Stomach smooth muscle (tissue), 2 donors: ENCODE results near the gene RPL12.
A peak's percentile ranks its signal among the peaks of the same experiment; 100 is the strongest.

Source experiments
- H3K27ac ChIP-seq: one replicate; pipeline ENCODE4 v1.7.0; 2013; ENCODE audit warnings: mild to moderate bottlenecking, low read length, inconsistent platforms
- H3K27me3 ChIP-seq, 2 donors: one replicate each; pipeline ENCODE4 v1.7.0; 2013; ENCODE audit warnings: low read length in 2 of 2; ENCODE audit not compliant: insufficient read depth in 2 of 2, control insufficient read depth in 1 of 2
- H3K36me3 ChIP-seq, 2 donors: one replicate each; pipeline ENCODE4 v1.7.0; 2013; ENCODE audit warnings: low read length in 2 of 2; ENCODE audit not compliant: control insufficient read depth in 2 of 2, insufficient read depth in 2 of 2
- H3K4me1 ChIP-seq: one replicate; pipeline ENCODE4 v1.7.0; 2013; ENCODE audit warnings: low read length; ENCODE audit not compliant: control insufficient read depth, insufficient read depth
- H3K4me3 ChIP-seq, 2 donors: one replicate each; pipeline ENCODE4 v1.7.0; 2013; ENCODE audit warnings: low read length in 2 of 2
- H3K9ac ChIP-seq, 2 donors: one replicate each; pipeline ENCODE4 v1.7.0; 2013; ENCODE audit warnings: low read length in 2 of 2, mild to moderate bottlenecking in 1 of 2
- H3K9me3 ChIP-seq, 2 donors: one replicate each; pipeline ENCODE4 v1.7.0; 2013; ENCODE audit warnings: low read length in 2 of 2; ENCODE audit not compliant: control insufficient read depth in 2 of 2
- donor health status: healthy.
- donor health status: Pancreatic carcinoma.

The RPL12 gene

DNA sequence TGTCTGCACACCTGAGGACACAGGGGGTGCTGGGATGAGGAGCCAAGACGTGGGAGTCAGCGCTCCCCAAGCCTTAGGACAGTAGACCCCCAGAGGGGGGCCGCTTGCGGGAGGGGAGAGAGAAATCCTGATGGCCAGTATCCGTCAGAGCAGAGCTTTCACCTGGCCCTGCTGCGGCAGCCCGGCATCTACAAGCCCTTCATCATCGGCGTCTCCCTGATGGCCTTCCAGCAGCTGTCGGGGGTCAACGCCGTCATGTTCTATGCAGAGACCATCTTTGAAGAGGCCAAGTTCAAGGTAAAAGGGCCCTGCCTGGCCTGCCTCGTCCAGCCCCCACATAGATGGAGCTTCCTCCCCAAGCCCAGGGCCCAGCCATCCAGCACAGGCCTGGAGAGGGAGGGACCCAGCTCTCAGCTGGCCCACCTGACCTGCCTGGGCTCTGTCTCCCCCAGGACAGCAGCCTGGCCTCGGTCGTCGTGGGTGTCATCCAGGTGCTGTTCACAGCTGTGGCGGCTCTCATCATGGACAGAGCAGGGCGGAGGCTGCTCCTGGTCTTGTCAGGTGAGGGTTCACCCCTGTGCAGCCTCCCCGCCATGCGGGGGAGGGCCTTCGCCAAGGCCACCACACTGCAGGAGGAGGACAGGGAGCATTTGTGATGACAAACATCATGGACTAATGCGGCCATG is 47.6 kb downstream of the RPL12 start:
- Histone ChIP-seq H3K9ac (no peak overlapping the region), H3K4me1 (peaks cover 12% of the 10 kb centered on the region), H3K4me3 (no peak overlapping the region), H3K9me3 (no peaks in the 10 kb centered on the region), H3K27ac (no peak overlapping the region), H3K27me3 (no peaks in the 10 kb centered on the region), H3K36me3 (peaks cover 34 to 45% of the 10 kb centered on the region in 2 donors)

DNA sequence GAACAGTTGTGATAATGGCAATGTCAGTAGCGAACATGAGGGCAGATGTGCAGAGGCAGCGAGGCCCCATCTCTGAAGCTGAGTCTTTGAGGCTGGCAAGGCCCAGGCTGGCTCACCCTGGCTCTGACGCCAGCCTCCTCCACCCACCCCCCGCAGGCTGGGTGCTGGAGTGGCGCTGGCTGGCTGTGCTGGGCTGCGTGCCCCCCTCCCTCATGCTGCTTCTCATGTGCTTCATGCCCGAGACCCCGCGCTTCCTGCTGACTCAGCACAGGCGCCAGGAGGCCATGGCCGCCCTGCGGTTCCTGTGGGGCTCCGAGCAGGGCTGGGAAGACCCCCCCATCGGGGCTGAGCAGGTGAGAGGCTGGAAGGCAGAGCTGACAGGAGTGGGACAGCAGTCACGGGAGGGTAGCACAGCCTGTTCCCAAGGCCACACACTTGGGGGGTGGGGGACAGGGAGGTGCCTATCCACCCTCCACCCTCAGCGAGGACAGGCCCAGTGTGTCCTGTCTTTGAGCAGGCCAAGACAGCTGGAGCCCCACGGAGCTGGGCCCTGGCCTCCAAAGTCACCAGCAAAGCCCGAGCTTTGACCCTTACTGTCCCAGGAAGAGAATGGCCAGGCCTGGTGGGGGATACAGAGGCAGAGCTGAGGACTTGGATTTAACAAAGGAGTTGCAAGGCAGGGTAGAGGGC is 48.7 kb downstream of the RPL12 start:
- Histone ChIP-seq H3K27me3 (no peaks in the 10 kb centered on the region), H3K9ac (no peak overlapping the region), H3K27ac (no peak overlapping the region), H3K36me3 (peaks cover 29 to 45% of the 10 kb centered on the region in 2 donors), H3K4me3 (no peak overlapping the region), H3K9me3 (no peaks in the 10 kb centered on the region), H3K4me1 (peaks cover 21% of the 10 kb centered on the region)

DNA sequence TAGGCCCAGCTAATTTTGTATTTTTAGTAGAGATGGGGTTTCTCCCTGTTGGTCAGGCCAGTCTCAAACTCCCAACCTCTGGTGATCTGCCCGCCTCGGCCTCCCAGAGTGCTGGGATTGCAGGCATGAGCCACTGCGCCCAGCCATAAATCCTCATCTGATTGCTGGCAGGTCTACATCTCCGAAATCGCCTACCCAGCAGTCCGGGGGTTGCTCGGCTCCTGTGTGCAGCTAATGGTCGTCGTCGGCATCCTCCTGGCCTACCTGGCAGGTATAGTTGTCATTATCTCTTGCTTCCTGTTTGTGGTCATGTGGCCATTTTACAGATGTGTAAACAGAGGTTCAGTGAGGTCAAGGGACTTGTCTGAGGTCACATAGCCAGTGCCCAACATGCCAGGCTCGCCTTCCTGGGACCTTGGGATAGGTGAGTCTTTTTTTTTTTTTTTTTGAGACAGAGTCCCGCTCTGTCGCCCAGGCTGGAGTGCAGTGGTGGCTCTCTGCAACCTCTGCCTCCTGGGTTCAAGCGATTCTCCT is 51.4 kb downstream of the RPL12 start:
- no peak overlapping the region for H3K9ac ChIP-seq
- no peak overlapping the region for H3K27ac ChIP-seq
- H3K9me3 ChIP-seq: no peaks in the 10 kb centered on the region
- H3K4me1 ChIP-seq: peaks cover 21% of the 10 kb centered on the region
- H3K4me3 ChIP-seq: no peak overlapping the region
- H3K36me3 ChIP-seq: peaks cover 11 to 27% of the 10 kb centered on the region in 2 donors
- no peaks in the 10 kb centered on the region for H3K27me3 ChIP-seq

DNA sequence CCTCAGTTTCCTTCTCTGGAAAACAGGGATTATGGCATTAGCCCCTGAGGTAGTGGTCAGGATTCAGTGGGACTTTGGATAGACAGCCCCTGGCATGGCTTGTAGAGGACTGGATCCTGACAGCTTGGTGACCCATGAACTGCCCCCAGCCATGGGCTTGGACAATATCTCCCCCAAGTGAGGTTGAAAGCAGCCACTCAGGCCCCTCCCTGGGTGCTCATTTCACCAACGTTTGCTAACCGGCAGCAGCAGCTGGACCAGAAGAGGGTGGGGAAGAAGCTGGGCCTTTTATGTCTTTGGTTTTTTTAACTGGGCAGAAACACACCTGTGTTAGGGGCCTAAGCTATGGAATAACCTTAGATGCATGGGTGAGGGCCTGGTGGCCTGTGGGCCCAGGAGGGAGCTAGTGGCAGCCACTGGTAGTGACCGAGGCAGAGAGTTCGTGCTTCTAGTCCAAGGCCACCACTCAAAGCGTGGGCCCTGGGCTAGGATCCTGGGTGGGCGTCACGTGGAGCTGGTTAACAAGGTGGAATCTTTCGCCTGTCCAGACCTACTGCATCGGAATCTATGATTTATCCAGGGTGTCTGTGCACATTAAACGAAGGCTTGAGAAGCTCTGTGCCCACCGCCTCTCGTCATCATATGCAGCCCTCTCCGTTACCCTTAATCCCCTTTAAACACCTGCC is 52.3 kb downstream of the RPL12 start:
- peak overlapping the region; percentile 74 to 85 for H3K4me3 ChIP-seq
- no peaks in the 10 kb centered on the region for H3K27me3 ChIP-seq
- H3K9me3 ChIP-seq: no peaks in the 10 kb centered on the region
- peak overlapping the region; percentile 68 to 73 for H3K9ac ChIP-seq
- peaks cover 21% of the 10 kb centered on the region for H3K4me1 ChIP-seq
- no peak overlapping the region for H3K27ac ChIP-seq
- peaks cover 6 to 19% of the 10 kb centered on the region in 2 donors for H3K36me3 ChIP-seq

DNA sequence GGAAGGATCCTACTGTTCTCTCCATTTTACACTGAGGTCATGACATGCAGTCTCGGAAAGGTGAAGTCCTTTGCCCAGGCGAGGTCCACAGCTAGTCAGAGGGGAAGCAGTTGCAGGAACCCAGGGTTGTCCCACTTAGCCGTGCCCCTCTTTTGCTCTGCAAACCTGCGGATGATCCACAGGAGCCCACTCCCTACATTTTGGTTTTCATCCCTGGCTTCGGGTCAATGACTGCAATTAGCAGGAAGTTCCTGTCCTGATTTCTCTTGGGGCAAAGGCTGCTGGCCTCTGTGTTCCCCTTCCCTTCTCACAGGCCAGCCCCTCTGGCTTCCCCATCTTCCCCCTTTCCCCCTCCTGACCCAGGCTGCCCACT is 52.9 kb downstream of the RPL12 start:
- Histone ChIP-seq H3K36me3 (peaks cover under 1 to 14% of the 10 kb centered on the region in 2 donors), H3K9me3 (no peaks in the 10 kb centered on the region), H3K4me3 (peak overlapping the region; percentile 74 to 85), H3K27ac (peak overlapping the region; percentile 80), H3K27me3 (no peaks in the 10 kb centered on the region), H3K9ac (peak overlapping the region; percentile 68 to 73), H3K4me1 (peaks cover 21% of the 10 kb centered on the region)
